Mucosa of descending colon (tissue), 3 donors: ENCODE data around the gene PDLIM1. TPM values are rescaled to one million over a fixed set of nuclear protein-coding genes. Genes with fewer than 3 reads are reported as not detected.
"Not testable (repeated sequence)": the region's sequence is repeated elsewhere in the genome, so short reads cannot be mapped to it uniquely, and the experiment has no call there.

Source experiments
- ATAC-seq: fragments of 200-7000 bp; cut with Tn5 transposase; one replicate; pipeline ENCODE4 v1.9.1; 2020; ENCODE audit warnings: mild to moderate bottlenecking, moderate library complexity
- DNase-seq, 3 donors: peaks; one replicate each; pipeline ENCODE4 v3.0.0-alpha.2; 2020
- H3K36me3 ChIP-seq: fragments of 200-600 bp; one replicate; pipeline ENCODE4 v1.8.0; 2021; ENCODE audit warnings: low read depth, mild to moderate bottlenecking
- H3K4me1 ChIP-seq: fragments of 200-600 bp; one replicate; pipeline ENCODE4 v1.8.0; 2021; ENCODE audit warnings: low read depth, mild to moderate bottlenecking
- H3K4me3 ChIP-seq: fragments of 200-600 bp; one replicate; pipeline ENCODE4 v1.8.0; 2021; ENCODE audit warnings: mild to moderate bottlenecking
- H3K9me3 ChIP-seq: fragments of 200-600 bp; one replicate; pipeline ENCODE4 v1.8.0; 2021; ENCODE audit warnings: mild to moderate bottlenecking
- intact Hi-C, 2 donors: fragments of 100-400 bp; cut with DNase I in 1 of 2; cut with micrococcal nuclease in 1 of 2; formaldehyde crosslinking; loops; one replicate each; pipeline versions ENCODE4 v1.11.0 to v1.11.1; 2022; cut with DNase I, micrococcal nuclease
- total RNA-seq, 3 donors: library from RNA; stranded (reverse); fragmentation: NEBNext Ultra II Directional in 2 of 3; extraction: Animal tissue kit (Norgen Biotek cat#: 25700) in 2 of 3; gene quantifications; one replicate each; pipeline versions ENCODE4 v1.2.1 to v1.2.4, GENCODE V29; 2021 to 2023
- TF ChIP-seq, protein P1 (sequence below): fragments of 200-600 bp; IDR thresholded peaks from one replicate; pipeline ENCODE4 v1.8.0; 2022; ENCODE audit warnings: antibody characterized with exemption, mild to moderate bottlenecking
- donor health status: DM: no; HTN: no; CAD: no; lungs with moderate emphysema.
- donor health status: DM: no; HTN: no; CAD: no.
- donor health status: DM: no; HTN: yes; CAD: no.

PDLIM1 gene
- total RNA-seq, 3 donors from 2014 or later: 177 to 434 (median 373) TPM

DNA sequence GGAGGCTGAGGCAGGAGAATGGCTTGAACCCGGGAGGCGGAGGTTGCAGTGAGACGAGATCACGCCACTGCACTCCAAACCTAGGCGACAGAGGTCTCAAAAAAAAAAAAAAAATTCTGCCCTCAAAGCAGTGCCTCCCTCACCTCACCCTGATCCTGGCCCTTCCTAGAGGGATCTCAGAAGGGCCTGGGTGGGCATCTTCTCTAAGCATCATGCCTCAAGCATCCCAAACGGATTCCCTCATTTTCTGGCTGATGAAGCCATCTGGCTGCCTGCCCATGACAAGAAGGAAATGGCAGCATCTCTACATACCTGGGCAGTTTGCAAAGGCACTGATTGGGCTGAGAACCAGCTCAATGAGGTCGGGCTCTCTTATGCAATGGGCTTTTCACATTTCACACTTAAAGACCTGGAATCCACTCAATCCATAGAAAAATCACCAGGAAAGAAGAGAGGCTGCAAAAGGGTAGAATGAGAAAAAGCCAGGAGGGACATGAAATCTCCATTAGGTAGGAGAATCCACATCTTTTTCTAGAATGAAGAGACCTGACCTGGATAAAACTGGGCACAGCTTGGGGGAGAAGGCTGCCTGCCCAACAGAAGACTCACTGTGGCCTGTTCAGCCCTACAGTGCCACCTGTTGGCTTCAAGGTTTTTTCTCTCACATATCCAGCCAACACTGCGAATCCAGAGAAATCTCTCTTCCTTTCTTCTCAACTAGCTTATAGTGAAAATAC lies 48.1 kb downstream of the PDLIM1 start:
- ATAC-seq: peak; percentile 45
- intact Hi-C loops: loop anchor here (5.0 to 10.0 kb wide), 2 partner anchors 92 to 120 kb away; no protein-coding TSS in a partner anchor
- Histone ChIP-seq H3K4me1 (peaks cover 6% of the 10 kb centered on the region), H3K9me3 (no peaks in the 10 kb centered on the region), H3K36me3 (no peaks in the 10 kb centered on the region), H3K4me3 (no peak overlapping the region)
- DNase-seq: peak in 1 of 3 donors; percentile 74
- TF ChIP-seq, protein P1, sequence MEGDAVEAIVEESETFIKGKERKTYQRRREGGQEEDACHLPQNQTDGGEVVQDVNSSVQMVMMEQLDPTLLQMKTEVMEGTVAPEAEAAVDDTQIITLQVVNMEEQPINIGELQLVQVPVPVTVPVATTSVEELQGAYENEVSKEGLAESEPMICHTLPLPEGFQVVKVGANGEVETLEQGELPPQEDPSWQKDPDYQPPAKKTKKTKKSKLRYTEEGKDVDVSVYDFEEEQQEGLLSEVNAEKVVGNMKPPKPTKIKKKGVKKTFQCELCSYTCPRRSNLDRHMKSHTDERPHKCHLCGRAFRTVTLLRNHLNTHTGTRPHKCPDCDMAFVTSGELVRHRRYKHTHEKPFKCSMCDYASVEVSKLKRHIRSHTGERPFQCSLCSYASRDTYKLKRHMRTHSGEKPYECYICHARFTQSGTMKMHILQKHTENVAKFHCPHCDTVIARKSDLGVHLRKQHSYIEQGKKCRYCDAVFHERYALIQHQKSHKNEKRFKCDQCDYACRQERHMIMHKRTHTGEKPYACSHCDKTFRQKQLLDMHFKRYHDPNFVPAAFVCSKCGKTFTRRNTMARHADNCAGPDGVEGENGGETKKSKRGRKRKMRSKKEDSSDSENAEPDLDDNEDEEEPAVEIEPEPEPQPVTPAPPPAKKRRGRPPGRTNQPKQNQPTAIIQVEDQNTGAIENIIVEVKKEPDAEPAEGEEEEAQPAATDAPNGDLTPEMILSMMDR: no peak

DNA sequence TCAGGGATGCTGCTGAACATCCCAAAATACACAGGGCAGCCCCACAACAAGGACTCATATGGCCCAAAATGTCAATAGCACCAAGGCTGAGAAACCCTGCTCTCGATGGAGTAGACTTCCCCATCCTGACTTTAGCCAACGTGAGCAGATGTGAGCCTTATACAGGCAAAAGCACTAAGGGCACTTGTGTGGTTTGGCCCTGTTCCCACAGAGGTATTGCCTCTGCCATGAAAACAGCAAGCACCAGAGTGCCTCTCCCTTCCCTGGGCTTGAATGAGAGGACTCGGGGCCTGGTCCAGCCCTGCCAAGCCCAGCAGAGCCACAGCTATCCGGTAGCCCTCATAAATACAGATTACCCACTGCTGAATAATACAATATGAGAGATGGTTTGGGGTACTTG lies 49.3 kb downstream of the PDLIM1 start:
- peak; percentile 51 for ATAC-seq
- Histone ChIP-seq H3K9me3 (no peaks in the 10 kb centered on the region), H3K4me1 (peaks cover 6% of the 10 kb centered on the region), H3K4me3 (no peak overlapping the region), H3K36me3 (peaks cover 3% of the 10 kb centered on the region)
- TF ChIP-seq, protein P1: no peak
- no peak for DNase-seq
- intact Hi-C loops: loop anchor here (5.0 to 10.0 kb wide), 2 partner anchors 93 to 121 kb away; no protein-coding TSS in a partner anchor

DNA sequence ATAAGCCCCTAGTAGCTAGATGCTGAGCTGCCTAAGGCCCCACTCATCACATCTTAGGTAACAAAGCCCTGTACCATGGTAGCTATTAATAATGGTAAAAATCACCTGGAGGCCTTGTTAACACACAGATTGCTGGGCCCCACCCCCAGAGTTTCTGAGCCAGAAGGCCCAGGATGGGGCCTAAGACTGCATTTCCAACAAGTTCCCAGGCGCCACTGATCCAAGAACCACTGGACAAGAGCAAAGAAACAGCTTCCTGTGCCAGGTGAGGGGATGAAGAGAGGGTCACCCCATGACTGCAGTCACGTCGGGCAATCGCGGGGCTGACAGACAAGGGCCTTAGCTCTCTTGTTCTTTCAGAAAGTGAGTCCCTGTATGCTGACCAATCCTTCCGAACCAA lies 50.0 kb downstream of the PDLIM1 start:
- no peak for DNase-seq
- H3K36me3 ChIP-seq: peaks cover 5% of the 10 kb centered on the region
- intact Hi-C loops: loop anchor here (5.0 to 10.0 kb wide), 2 partner anchors 94 to 121 kb away; no protein-coding TSS in a partner anchor

DNA sequence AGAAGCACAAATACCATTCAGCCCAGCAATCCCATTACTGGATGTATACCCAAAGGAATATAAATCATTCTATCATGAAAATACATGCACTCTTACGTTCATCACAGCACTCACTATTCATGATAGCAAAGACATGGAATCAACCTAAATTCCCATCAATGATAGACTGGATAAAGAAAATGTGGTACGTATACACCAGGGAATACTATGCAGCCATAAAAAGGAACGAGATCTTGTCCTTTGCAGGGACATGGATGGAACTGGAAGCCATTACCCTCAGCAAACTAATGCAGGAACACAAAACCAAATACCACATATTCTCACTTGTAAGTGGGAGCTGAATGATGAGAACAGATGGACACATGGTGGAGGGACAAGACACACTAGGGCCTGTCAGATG lies 50.7 kb downstream of the PDLIM1 start:
- not testable (repeated sequence) for H3K36me3 ChIP-seq, DNase-seq, H3K4me3 ChIP-seq, ATAC-seq, H3K4me1 ChIP-seq, H3K9me3 ChIP-seq
- intact Hi-C loops: loop anchor here (5.0 to 10.0 kb wide), 2 partner anchors 95 to 122 kb away; no protein-coding TSS in a partner anchor

More for the DNA sequence above, 50.0 kb downstream of the PDLIM1 start:
- Histone ChIP-seq H3K4me3 (no peak overlapping the region), H3K4me1 (peaks cover 6% of the 10 kb centered on the region), H3K9me3 (no peaks in the 10 kb centered on the region)
- TF ChIP-seq, protein P1: no peak
- no peak for ATAC-seq

DNA sequence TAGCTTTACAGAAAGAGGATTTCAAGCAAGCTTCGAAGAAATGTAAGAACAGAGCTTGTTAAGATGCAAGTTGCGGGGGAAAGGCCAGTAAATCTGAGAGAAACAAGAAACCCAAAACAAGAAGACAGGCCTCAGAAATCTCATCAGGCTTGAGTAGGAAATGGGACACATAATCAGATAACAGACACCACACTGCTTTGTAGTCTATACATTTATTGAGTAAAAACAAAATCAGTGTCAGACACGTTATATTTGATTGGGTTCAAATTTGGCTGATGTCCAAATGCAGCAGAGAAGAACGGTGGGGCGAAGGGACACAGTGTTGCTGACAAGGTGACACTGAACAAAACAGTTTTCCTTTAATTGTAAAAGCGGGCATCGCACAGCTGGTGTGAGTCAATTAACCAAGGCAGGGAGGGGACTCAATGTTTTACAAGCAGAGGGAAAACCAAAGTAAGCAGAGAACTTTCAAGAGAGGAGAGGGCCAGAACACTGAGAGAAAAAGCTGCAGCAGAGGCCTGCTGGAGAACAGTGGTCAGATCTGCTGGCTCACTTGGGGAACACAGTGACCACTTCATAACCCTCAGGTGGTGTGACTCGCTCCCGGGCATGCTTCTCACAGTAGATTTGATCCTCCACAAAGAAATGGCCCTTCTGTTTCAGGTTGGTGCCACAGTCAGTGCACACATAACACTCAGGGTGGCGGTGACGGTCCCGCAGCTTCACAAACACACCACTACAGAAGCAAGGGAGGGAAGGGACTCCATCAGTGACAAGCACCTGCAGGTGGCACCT lies 53.2 kb downstream of the PDLIM1 start:
- Histone ChIP-seq H3K4me1 (peaks cover 3% of the 10 kb centered on the region), H3K4me3 (no peak overlapping the region), H3K36me3 (peaks cover 5% of the 10 kb centered on the region), H3K9me3 (no peaks in the 10 kb centered on the region)
- DNase-seq: no peak
- TF ChIP-seq, protein P1: no peak
- intact Hi-C loops: no loop called here
- peak; percentile 33 for ATAC-seq
